Ishikawa (cell line): ENCODE results near the gene LINC01488.

Experiments used
- CEBPB ChIP-seq: IDR thresholded peaks from 2 replicates; pipeline ENCODE4 v1.6.1; 2012
- CREB1 ChIP-seq: IDR thresholded peaks from 2 replicates; pipeline ENCODE4 v1.6.1; 2012; ENCODE audit warnings: low read depth
- TAF1 ChIP-seq: IDR thresholded peaks from 2 replicates; pipeline ENCODE4 v1.6.1; 2012; ENCODE audit warnings: low read depth, mild to moderate bottlenecking
- USF1 ChIP-seq: IDR thresholded peaks from 2 replicates; pipeline ENCODE4 v1.6.1; 2012

- no peak for TF ChIP-seq CREB1
- TF ChIP-seq USF1 = no peak
- TF ChIP-seq CEBPB = no peak
- no peak for TF ChIP-seq TAF1
Observed at GRCh38 chr11:69437876-69438205, 43.6 kb upstream of the LINC01488 start.
